ENCODE data around the gene SSH2.

GRCh38 chr17:29716566-29716965 is 213.5 kb downstream of the SSH2 start:
- no peak for TF ChIP-seq CTCF (conservative IDR thresholded peaks at IDR 0.05; ENCODE audit: low read depth, low read length)
- TF ChIP-seq EZH2 (IDR thresholded peaks at IDR 0.05; ENCODE audit: low read length, unreplicated experiment) = no peak

Measured in PC-3 (cell line).